GM23248 (cell line): ENCODE results near the gene HNF1A. TPM values are rescaled to one million over a fixed set of nuclear protein-coding genes. Genes with fewer than 3 reads are reported as not detected.

Source experiments
- DNase-seq: peaks from one replicate; pipeline ENCODE4 v3.0.0-alpha.2; 2015
- H2AFZ ChIP-seq: fragments of 200-600 bp; sonication (generic); 2 replicates; pipeline ENCODE4 v1.6.1; 2016; ENCODE audit warnings: antibody characterized with exemption
- H3F3A ChIP-seq: fragments of 200-600 bp; sonication (generic); 2 replicates; pipeline ENCODE4 v1.6.1; 2016; ENCODE audit warnings: mild to moderate bottlenecking, antibody characterized with exemption, mixed run types; ENCODE audit not compliant: insufficient read depth
- H3K27ac ChIP-seq: fragments of 200-600 bp; sonication (generic); 2 replicates; pipeline ENCODE4 v1.5.1; 2016; ENCODE audit warnings: mild to moderate bottlenecking
- H3K27me3 ChIP-seq: fragments of 200-600 bp; sonication (generic); replicated peaks from 2 replicates; pipeline ENCODE4 v1.6.1; 2016; ENCODE audit warnings: mild to moderate bottlenecking; ENCODE audit not compliant: insufficient read depth
- H3K36me3 ChIP-seq: fragments of 200-600 bp; sonication (generic); 2 replicates; pipeline ENCODE4 v1.6.1; 2016; ENCODE audit warnings: low read depth, mild to moderate bottlenecking
- H3K4me1 ChIP-seq: fragments of 200-600 bp; sonication (generic); 2 replicates; pipeline ENCODE4 v1.6.1; 2016; ENCODE audit warnings: mild to moderate bottlenecking; ENCODE audit not compliant: insufficient read depth
- H3K4me2 ChIP-seq: fragments of 200-600 bp; sonication (generic); one replicate; pipeline ENCODE4 v1.6.1; 2016; ENCODE audit warnings: mild to moderate bottlenecking; ENCODE audit not compliant: unreplicated experiment
- H3K4me3 ChIP-seq: fragments of 200-600 bp; sonication (generic); 2 replicates; pipeline ENCODE4 v1.5.1; 2016; ENCODE audit warnings: mild to moderate bottlenecking
- H3K79me2 ChIP-seq: fragments of 200-600 bp; sonication (generic); 2 replicates; pipeline ENCODE4 v1.6.1; 2016; ENCODE audit warnings: mild to moderate bottlenecking; ENCODE audit not compliant: insufficient read depth
- H3K9ac ChIP-seq: fragments of 200-600 bp; sonication (generic); 2 replicates; pipeline ENCODE4 v1.6.1; 2016; ENCODE audit warnings: mild to moderate bottlenecking
- H3K9me2 ChIP-seq: fragments of 200-600 bp; sonication (generic); 2 replicates; pipeline ENCODE4 v1.6.1; 2016; ENCODE audit warnings: mixed run types, mild to moderate bottlenecking, moderate library complexity; ENCODE audit not compliant: insufficient read depth
- H3K9me3 ChIP-seq: fragments of 200-600 bp; sonication (generic); one replicate; pipeline ENCODE4 v1.6.1; 2017; ENCODE audit warnings: low read depth
- H4K20me1 ChIP-seq: fragments of 200-600 bp; sonication (generic); 2 replicates; pipeline ENCODE4 v1.6.0; 2016; ENCODE audit not compliant: insufficient read depth
- EZH2 ChIP-seq: fragments of 200-600 bp; sonication (generic); IDR thresholded peaks from 2 replicates; pipeline ENCODE4 v1.6.1; 2018; ENCODE audit warnings: antibody characterized with exemption, mild to moderate bottlenecking; ENCODE audit not compliant: insufficient read depth, poor library complexity, severe bottlenecking
- EZH2phosphoT487 ChIP-seq: fragments of 200-600 bp; sonication (generic); IDR thresholded peaks from 2 replicates; pipeline ENCODE4 v1.6.1; 2018; ENCODE audit warnings: antibody characterized with exemption, moderate library complexity, mild to moderate bottlenecking, low read depth; ENCODE audit not compliant: insufficient read depth
- WGBS, 2 experiments: methylation state at CpG; one replicate each; pipeline ENCODE4 v1.1.6; 2015 to 2017; ENCODE audit warnings: low lambda C conversion rate in 2 of 2, low coverage in 1 of 2; ENCODE audit errors: missing lambda C conversion rate in 2 of 2; 5-methylcytosine and 5-hydroxymethylcytosine counted together
- in situ Hi-C: fragments of 300-500 bp; cut with MboI; formaldehyde crosslinking; loops from 2 replicates; pipeline ENCODE4 v1.15.0; 2020
- polyA plus RNA-seq: library from polyadenylated mRNA; unstranded; fragments of >200 nt; fragmentation: Nextera tagmentation; extraction: Ambion mirVana; gene quantifications from 2 replicates; pipeline ENCODE4 v1.2.1, GENCODE V29; 2016
- total RNA-seq: library from RNA; depleted of rRNA; stranded (reverse); fragments of >200 nt; shearing (Covaris generic); gene quantifications from 2 replicates; pipeline ENCODE4 v1.2.3, GENCODE V29; 2014

The HNF1A gene
- total and polyA plus RNA-seq, 2 experiments from 2014 or later, result not detected

- no peaks in the 10 kb centered on the region for H3K79me2 ChIP-seq
- WGBS, 2 experiments, result 82 to 87% methylated on average over 8 to 11 of the region's 11 CpGs
- in situ Hi-C loops, result no loop called here
- peaks cover under 1% of the 10 kb centered on the region; the same call in 1 of the 2 replicates for H3K36me3 ChIP-seq
- no peak overlapping the region for H3K4me2 ChIP-seq
- H3K27me3 ChIP-seq, result no peaks in the 10 kb centered on the region
- H3K4me1 ChIP-seq, result no peaks in the 10 kb centered on the region
- H3K9me2 ChIP-seq, result no peaks in the 10 kb centered on the region
- no peak overlapping the region for H3K4me3 ChIP-seq
- no peaks in the 10 kb centered on the region for H3F3A ChIP-seq
- no peak overlapping the region for H3K9ac ChIP-seq
- TF ChIP-seq EZH2 (no peak), EZH2phosphoT487 (no peak)
- no peaks in the 10 kb centered on the region for H4K20me1 ChIP-seq
- DNase-seq, result no peak
- H3K27ac ChIP-seq, result no peak overlapping the region
- no peaks in the 10 kb centered on the region for H3K9me3 ChIP-seq
- H2AFZ ChIP-seq, result no peak overlapping the region
Observed at GRCh38 chr12:121001060-121001459, 22.7 kb downstream of the HNF1A start.

- Histone ChIP-seq H3K4me3 (no peak overlapping the region), H3K27me3 (no peaks in the 10 kb centered on the region), H3K9me2 (no peaks in the 10 kb centered on the region), H3K9me3 (no peaks in the 10 kb centered on the region), H3K4me1 (no peaks in the 10 kb centered on the region), H3F3A (no peaks in the 10 kb centered on the region), H3K79me2 (no peaks in the 10 kb centered on the region), H3K36me3 (peaks cover 4% of the 10 kb centered on the region; the same call in 1 of the 2 replicates), H2AFZ (no peak overlapping the region), H3K4me2 (no peak overlapping the region), H3K27ac (no peak overlapping the region), H4K20me1 (no peaks in the 10 kb centered on the region), H3K9ac (no peak overlapping the region)
- in situ Hi-C loops, result no loop called here
- WGBS, 2 experiments, result 91 to 95% methylated on average over 16 of the region's 16 CpGs
- TF ChIP-seq EZH2 (no peak), EZH2phosphoT487 (no peak)
- DNase-seq, result no peak
Observed at GRCh38 chr12:121001841-121002483, 23.6 kb downstream of the HNF1A start.

- in situ Hi-C loops, result no loop called here
- 92 to 98% methylated on average over 4 of the region's 4 CpGs for WGBS, 2 experiments
Observed at GRCh38 chr12:121003650-121004049, 25.3 kb downstream of the HNF1A start.

GRCh38 chr12:121004253-121004815 lies 26.0 kb downstream of the HNF1A start:
- Histone ChIP-seq H2AFZ (no peak overlapping the region), H3K4me1 (no peaks in the 10 kb centered on the region), H3K9me2 (no peaks in the 10 kb centered on the region), H3K9me3 (no peaks in the 10 kb centered on the region), H3K27me3 (no peaks in the 10 kb centered on the region), H3K79me2 (no peaks in the 10 kb centered on the region), H4K20me1 (no peaks in the 10 kb centered on the region), H3K36me3 (peaks cover 4% of the 10 kb centered on the region; the same call in 1 of the 2 replicates), H3K4me2 (no peak overlapping the region), H3K27ac (no peak overlapping the region), H3F3A (no peaks in the 10 kb centered on the region), H3K4me3 (no peak overlapping the region), H3K9ac (no peak overlapping the region)
- no peak for DNase-seq
- TF ChIP-seq EZH2 (no peak), EZH2phosphoT487 (no peak)
- in situ Hi-C loops, result no loop called here
- WGBS, 2 experiments, result 92 to 93% methylated on average over 15 to 16 of the region's 16 CpGs

More at GRCh38 chr12:121003650-121004049, 25.3 kb downstream of the HNF1A start:
- Histone ChIP-seq H3K9ac (no peak overlapping the region), H3K36me3 (peaks cover 4% of the 10 kb centered on the region; the same call in 1 of the 2 replicates), H3K9me3 (no peaks in the 10 kb centered on the region), H4K20me1 (no peaks in the 10 kb centered on the region), H3K27me3 (no peaks in the 10 kb centered on the region), H3K79me2 (no peaks in the 10 kb centered on the region), H3K4me3 (no peak overlapping the region), H3K27ac (no peak overlapping the region), H3K9me2 (no peaks in the 10 kb centered on the region), H2AFZ (no peak overlapping the region), H3K4me2 (no peak overlapping the region), H3K4me1 (no peaks in the 10 kb centered on the region), H3F3A (no peaks in the 10 kb centered on the region)
- DNase-seq, result no peak
- TF ChIP-seq EZH2phosphoT487, result no peak
- TF ChIP-seq EZH2, result no peak
